GM12878 (cell line): ENCODE data around the gene HEXB. TPM values are rescaled to one million over a fixed set of nuclear protein-coding genes. Genes with fewer than 3 reads are reported as not detected.

ENCODE experiments used
- ATAC-seq: fragments of 200-7000 bp; cut with Tn5 transposase; 3 replicates; pipeline ENCODE4 v1.9.1; 2020; ENCODE audit warnings: mild to moderate bottlenecking, moderate library complexity
- BruUV-seq: library from RNA; stranded (reverse); fragments of 400-500 nt; replicated peaks from 2 replicates; lab custom pipeline; 2021; lab: Mats Ljungman, UMichigan
- CTCF ChIA-PET: fragments of 300-600 bp; sonication (Branson Sonifier 250); formaldehyde crosslinking; extraction: SDS; loops from one replicate; lab custom pipeline; 2021; ENCODE audit warnings: inconsistent platforms; lab: Yijun Ruan, JAX
- POLR2A ChIA-PET: fragments of 350-600 bp; formaldehyde crosslinking; extraction: SDS; loops from one replicate; lab custom pipeline; 2021; ENCODE audit warnings: inconsistent platforms; lab: Charles Lee
- RAD21 ChIA-PET: fragments of 300-600 bp; sonication (Branson Sonifier 250); formaldehyde crosslinking; loops from one replicate; lab custom pipeline; 2023; ENCODE audit warnings: antibody characterized with exemption; ENCODE audit not compliant: unreplicated experiment; lab: Charles Lee
- SMC1A ChIA-PET: fragments of 300-600 bp; sonication (Branson Sonifier 250); formaldehyde crosslinking; loops from one replicate; lab custom pipeline; 2023; ENCODE audit not compliant: unreplicated experiment, uncharacterized antibody; lab: Charles Lee
- DNase-seq: peaks from one replicate; pipeline ENCODE4 v3.0.0-alpha.2; 2011; ENCODE audit warnings: low read depth, low spot score
- FAIRE-seq: peaks from 3 replicates; lab custom pipeline; 2011; peaks lifted over from hg19 to GRCh38; lab: Jason Lieb, UNC
- H2AFZ ChIP-seq: 2 replicates; pipeline ENCODE4 v1.6.0; 2011; ENCODE audit warnings: low read depth, low read length, control low read depth; ENCODE audit not compliant: control insufficient read depth
- H3K27ac ChIP-seq: 2 replicates; pipeline ENCODE4 v1.5.1; 2011; ENCODE audit warnings: control low read depth; ENCODE audit not compliant: control insufficient read depth, insufficient read depth
- H3K27me3 ChIP-seq, 2 experiments: replicated peaks in 1 of 2; 2 replicates each; pipeline versions ENCODE4 v1.6.0 to v1.6.1; 2011; ENCODE audit warnings: low read length in 1 of 2; ENCODE audit not compliant: control insufficient read depth in 2 of 2, insufficient read depth in 2 of 2
- H3K36me3 ChIP-seq, 2 experiments: 2 replicates each; pipeline ENCODE4 v1.5.1; 2011; ENCODE audit warnings: low read length in 1 of 2; ENCODE audit not compliant: control insufficient read depth in 2 of 2, insufficient read depth in 2 of 2
- H3K4me1 ChIP-seq: 2 replicates; pipeline ENCODE4 v1.6.1; 2011; ENCODE audit warnings: mild to moderate bottlenecking, low read length, moderate library complexity, mixed read lengths; ENCODE audit not compliant: control insufficient read depth, insufficient read depth
- H3K4me2 ChIP-seq: 2 replicates; pipeline ENCODE4 v1.6.0; 2011; ENCODE audit warnings: control low read depth; ENCODE audit not compliant: control insufficient read depth, insufficient read depth
- H3K4me3 ChIP-seq: fragments of 200-600 bp; sonication (generic); 2 replicates; pipeline ENCODE4 v1.5.1; 2016
- H3K79me2 ChIP-seq: 2 replicates; pipeline ENCODE4 v1.6.0; 2011; ENCODE audit warnings: low read length; ENCODE audit not compliant: control insufficient read depth, insufficient read depth
- H3K9ac ChIP-seq: 2 replicates; pipeline ENCODE4 v1.8.0; 2011; ENCODE audit warnings: low read length, control low read depth, mixed read lengths; ENCODE audit not compliant: control insufficient read depth, insufficient read depth
- H3K9me3 ChIP-seq: replicated peaks from 3 replicates; pipeline ENCODE4 v1.5.1; 2011; ENCODE audit warnings: mild to moderate bottlenecking, low read length; ENCODE audit not compliant: control insufficient read depth, insufficient read depth
- H4K20me1 ChIP-seq: 2 replicates; pipeline ENCODE4 v1.6.0; 2011; ENCODE audit not compliant: control insufficient read depth, insufficient read depth
- KAT2A ChIP-seq: conservative IDR thresholded peaks from 2 replicates; pipeline ENCODE4 v1.6.1; 2011; ENCODE audit warnings: low read depth, low read length; ENCODE audit not compliant: control insufficient read depth
- NRF1 ChIP-seq: conservative IDR thresholded peaks from 2 replicates; pipeline ENCODE4 v1.6.1; 2011; ENCODE audit warnings: mild to moderate bottlenecking, low read depth, low read length, improper control_type of control experiment
- REST ChIP-seq: IDR thresholded peaks from 2 replicates; pipeline ENCODE4 v1.6.1; 2012; ENCODE audit warnings: mild to moderate bottlenecking, low read depth, low read length
- TCF3 ChIP-seq: IDR thresholded peaks from 2 replicates; pipeline ENCODE4 v1.6.1; 2012; ENCODE audit warnings: low read depth, mild to moderate bottlenecking, low read length, borderline replicate concordance; ENCODE audit not compliant: insufficient read depth
- WGBS: methylation state at CpG from one replicate; pipeline ENCODE4 v1.1.6; 2016; ENCODE audit warnings: low lambda C conversion rate; ENCODE audit not compliant: insufficient replicate concordance, insufficient coverage; ENCODE audit errors: missing lambda C conversion rate; 5-methylcytosine and 5-hydroxymethylcytosine counted together
- in situ Hi-C: fragments of 300-500 bp; cut with MboI; formaldehyde crosslinking; loops from 9 replicates; pipeline ENCODE4 v1.14.3; 2018; ENCODE audit warnings: mixed read lengths
- intact Hi-C: fragments of 100-400 bp; cut with micrococcal nuclease; formaldehyde crosslinking; loops from one replicate; pipeline ENCODE4 v1.14.2; 2022; ENCODE audit not compliant: unreplicated experiment
- polyA plus RNA-seq, 11 experiments: library from polyadenylated mRNA; depleted of rRNA in 4 of 11; unstranded in 6 of 11; stranded (reverse) in 5 of 11; fragments of >200 nt; fragmentation: Nextera tagmentation in 4 of 11; fragmentation: Illumina TruSeq in 1 of 11; extraction: Ambion mirVana in 4 of 11; extraction: Trizol in 1 of 11; gene quantifications; 1 replicate in 1 of 11; 2 replicates in 10 of 11; pipeline versions ENCODE4 v1.2.1 to v1.2.3, GENCODE V29; 2011 to 2016; ENCODE audit warnings: inconsistent platforms in 2 of 11, missing spikeins in 2 of 11, low read depth in 1 of 11
- total RNA-seq, 4 experiments: library from RNA; depleted of rRNA in 3 of 4; stranded (reverse); fragments of >200 nt in 3 of 4; fragmentation: Illumina TruSeq in 1 of 4; extraction: Trizol in 1 of 4; gene quantifications; 2 replicates each; pipeline versions ENCODE4 v1.2.1 to v1.2.3, GENCODE V29; 2013 to 2021

HEXB gene
- total and polyA plus RNA-seq, 10 of the 15 experiments (the other 5 are each of a cell fraction or from before 2014, with no cell fraction given) = 13.5 to 76.0 (median 42.6) TPM

GRCh38 chr5:74670396-74671038 is 14.5 kb upstream of the HEXB start:
- no peak overlapping the region for H2AFZ ChIP-seq
- intact Hi-C loops = no loop called here
- in situ Hi-C loops = no loop called here

More at GRCh38 chr5:74670396-74671038, 14.5 kb upstream of the HEXB start:
- RAD21 ChIA-PET = no interaction called here
- no peak for ATAC-seq
- CTCF ChIA-PET = no interaction called here
- SMC1A ChIA-PET = no interaction called here
- TF ChIP-seq TCF3 (no peak), REST (no peak), KAT2A (no peak), NRF1 (no peak)
- no peak for DNase-seq
- no peak overlapping the region for H3K9ac ChIP-seq
- no peaks in the 10 kb centered on the region for H3K27me3 ChIP-seq
- H3K4me3 ChIP-seq = no peak overlapping the region
- H3K4me1 ChIP-seq = no peaks in the 10 kb centered on the region
- H3K79me2 ChIP-seq = no peaks in the 10 kb centered on the region
- 41% methylated on average over 9 of the region's 11 CpGs for WGBS
- no peak for FAIRE-seq
- H3K27ac ChIP-seq = no peak overlapping the region
- POLR2A ChIA-PET = interaction anchor here (0.8 kb wide), 1 partner anchor 8 kb away, joined by 3 read pairs; no protein-coding TSS in a partner anchor
- no peaks in the 10 kb centered on the region for H3K36me3 ChIP-seq
- BruUV-seq = no TSS peak
- no peak overlapping the region for H3K4me2 ChIP-seq
- H3K9me3 ChIP-seq = peaks cover 2% of the 10 kb centered on the region; the same call in 1 of the 3 replicates
- H4K20me1 ChIP-seq = no peaks in the 10 kb centered on the region
